NCI-H1105 (cell line): ENCODE measurements around the gene PTAR1.

Experiments
- DNase-seq: peaks from one replicate; lab custom pipeline; 2025; lab: John Stamatoyannopoulos, UW

PTAR1 gene

DNA sequence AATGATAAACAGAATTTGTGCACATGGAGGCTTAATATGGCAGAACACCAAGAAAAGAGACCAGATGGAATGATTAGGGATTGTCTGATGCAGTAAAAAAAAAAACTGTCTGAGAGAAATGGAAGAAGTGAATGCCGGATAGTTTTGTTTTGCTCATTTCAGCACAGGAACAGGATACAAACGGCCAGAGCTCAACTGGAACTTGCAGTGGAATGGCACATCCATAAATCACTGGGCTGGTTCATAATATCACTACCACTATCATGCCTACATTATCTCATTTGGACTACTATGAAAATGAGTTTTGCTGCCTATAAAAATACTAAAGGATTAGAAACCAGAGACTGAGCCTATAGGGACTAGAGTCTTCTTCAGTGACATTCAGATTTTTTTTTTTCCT lies 9.7 kb downstream of the PTAR1 start:
- no peak for DNase-seq

DNA sequence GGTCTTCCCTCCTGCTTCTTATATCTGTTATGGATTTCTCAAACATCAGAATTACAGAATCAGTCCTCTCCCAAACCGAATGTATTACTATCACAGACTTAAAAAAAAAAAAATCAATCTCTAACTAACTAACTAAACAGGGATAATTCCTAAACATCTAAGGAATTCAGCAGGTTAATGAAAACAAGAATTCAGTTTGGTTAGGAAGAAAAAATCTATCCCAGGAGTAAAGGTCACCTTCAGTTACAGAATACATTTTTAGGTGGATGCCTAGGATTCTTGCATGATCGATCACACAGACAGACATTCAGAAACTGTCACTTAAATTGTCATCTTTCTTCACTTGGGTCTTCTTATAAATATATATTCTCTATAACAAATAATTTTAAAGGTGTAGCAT lies 11.5 kb downstream of the PTAR1 start:
- DNase-seq = no peak

DNA sequence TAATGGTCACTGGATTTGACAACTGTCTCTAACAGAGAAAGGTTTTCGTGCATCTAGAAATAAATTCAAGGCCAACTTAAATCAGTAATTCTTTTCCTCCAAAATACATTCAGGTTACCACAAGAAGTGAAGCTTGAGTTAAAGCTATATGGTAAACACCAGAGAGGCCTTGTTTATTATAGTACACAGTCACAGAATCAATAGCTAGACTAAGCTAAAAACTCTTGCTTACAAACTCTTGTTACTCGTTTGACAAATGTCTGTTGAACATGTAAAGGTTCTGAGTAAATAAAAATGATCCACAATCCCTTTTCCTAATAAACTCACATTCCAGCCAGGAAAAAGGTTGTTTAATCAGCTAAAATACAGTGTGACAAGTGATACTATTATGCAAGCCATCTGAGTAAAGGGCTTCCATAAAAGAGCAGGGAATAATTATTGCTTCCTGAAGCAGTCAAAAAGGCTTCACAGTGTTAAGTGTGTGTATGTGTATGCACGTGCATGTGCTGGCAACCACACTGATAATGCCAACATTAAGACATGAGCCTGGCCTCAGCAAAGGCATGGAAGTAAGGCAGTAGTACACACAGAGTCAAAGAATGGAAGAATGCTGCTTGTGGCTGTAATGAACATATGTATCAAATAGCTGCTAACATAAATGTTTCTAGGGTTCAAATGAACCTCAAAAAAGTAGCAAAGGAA lies 12.8 kb downstream of the PTAR1 start:
- DNase-seq = no peak

- no peak for DNase-seq
Measured at GRCh38 chr9:69745716-69746437, 13.9 kb downstream of the PTAR1 start.

DNA sequence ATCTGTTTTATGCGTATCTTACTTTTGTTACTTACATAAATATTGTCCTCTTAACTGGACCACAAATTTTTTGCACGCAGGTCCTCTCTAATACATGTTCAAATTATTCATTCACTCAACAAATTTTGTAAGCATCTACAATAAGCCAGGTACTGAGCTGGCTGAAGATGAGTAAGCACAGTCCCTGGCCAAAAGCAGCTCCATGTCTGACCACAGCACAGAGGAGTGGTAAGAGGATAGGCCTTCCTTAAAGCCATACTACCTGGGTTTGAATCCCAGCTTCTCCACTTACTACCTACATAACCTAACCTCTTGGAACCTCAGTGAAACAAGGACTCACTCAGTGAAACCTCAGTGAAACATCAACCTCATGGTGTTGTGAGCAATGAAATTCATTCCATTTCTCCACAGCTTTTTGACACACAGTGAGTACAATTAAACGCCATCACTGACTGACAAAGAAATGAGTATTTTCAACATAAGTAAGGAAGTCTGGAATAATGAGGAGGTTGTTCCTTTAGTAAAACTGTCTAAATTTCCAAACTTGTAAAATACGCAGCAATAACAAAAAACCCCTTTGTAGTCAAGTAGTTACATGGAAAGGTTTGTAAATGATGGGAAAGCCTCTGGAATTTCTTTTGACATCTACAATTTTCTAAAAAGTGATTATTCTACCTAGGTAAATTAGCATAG lies 15.0 kb downstream of the PTAR1 start:
- no peak for DNase-seq

DNA sequence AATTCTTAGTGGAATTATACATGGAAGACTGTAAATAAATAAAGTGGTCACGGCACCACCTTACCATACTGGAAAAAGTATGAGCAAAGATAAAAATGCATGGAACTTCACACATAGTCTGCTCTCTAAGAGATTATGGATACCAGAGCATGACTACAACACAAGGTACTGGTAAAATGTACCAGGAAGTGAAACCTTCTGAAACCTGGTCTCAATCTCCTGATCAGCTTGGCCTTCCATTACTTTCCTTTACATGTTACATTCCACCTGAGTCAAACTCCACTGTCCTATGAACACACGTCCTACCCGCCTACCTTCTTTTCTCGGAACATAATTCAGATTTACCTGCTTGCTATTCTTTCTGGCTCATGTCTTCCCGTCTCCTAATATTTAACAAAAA lies 15.9 kb downstream of the PTAR1 start:
- no peak for DNase-seq

GRCh38 chr9:69740872-69741505 lies 18.8 kb downstream of the PTAR1 start:
- no peak for DNase-seq

- no peak for DNase-seq
Measured at GRCh38 chr9:69731348-69731747, 28.5 kb downstream of the PTAR1 start.

DNA sequence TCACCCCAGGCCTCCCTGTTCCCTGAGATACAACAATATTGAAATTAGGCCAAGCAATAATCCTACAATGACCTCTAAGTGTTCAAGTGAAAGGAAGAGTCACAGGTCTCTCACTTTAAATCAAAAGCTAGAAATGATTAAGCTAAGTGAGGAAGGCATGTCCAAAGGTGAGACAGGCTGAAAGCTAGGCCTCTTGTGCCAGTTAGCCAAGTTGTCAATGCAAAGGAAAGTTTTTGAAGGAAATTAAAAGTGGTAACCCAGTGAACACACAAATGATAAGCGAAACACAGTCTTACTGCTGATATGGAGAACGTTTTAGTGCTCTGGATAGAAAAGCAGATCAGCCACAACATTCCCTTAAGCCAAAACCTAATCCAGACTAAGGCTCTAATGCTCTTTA lies 39.8 kb downstream of the PTAR1 start:
- DNase-seq = no peak

DNA sequence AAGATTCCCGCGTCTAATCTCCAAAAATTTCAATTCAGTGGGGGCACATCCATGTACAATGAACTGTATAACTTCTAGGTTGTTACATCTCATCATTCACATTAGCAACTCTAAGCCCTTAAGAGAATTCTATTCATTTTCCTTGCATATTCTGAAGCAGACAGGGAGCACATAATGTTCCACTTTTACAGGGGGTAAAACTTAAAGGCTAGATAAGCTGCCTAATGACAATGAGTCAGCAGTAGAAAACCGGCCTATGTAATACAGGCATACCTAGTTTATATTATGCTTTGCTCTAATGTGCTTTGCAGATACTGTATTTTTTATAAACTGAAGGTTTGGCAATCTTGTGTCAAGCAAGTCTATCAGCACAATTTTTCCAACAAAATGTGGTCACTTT lies 40.4 kb downstream of the PTAR1 start:
- no peak for DNase-seq

- no peak for DNase-seq
Measured at GRCh38 chr9:69718218-69718617, 41.6 kb downstream of the PTAR1 start.

DNA sequence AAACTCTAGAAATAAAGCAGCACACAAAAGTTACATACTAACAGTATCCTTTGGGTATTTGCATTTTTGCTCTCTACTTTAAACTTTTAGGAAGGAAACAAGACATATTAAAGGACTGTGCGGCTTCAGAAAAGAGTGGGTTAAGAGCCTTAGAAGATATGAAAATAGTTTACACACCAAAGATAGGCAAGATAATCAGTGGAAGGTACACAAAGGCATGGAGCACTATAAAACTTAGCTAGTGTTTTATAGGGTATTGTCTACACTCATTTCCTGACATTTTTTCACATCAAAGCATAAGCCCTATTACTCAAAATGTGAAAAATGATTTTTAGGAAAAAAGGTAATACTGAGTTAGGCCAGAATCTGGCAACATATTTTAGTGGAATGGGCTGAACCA lies 44.0 kb downstream of the PTAR1 start:
- no peak for DNase-seq

DNA sequence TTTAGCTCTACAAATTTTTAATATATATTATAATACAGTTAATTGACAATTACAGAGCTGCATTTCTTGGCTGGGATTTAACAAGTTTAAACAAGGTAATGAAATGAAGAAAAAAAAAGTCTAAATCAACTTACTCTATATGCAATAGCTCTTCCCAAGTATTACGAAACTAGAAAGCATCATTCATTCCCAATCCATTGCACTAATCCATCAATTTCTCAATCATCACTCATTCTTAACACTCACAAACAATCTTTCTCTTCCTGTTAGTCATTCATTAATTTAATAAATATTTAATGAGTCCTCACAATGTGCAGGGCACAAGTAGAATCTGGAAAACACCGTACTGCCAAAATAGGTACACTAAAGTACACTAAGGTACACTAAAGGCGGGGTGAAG lies 44.7 kb downstream of the PTAR1 start:
- no peak for DNase-seq

- no peak for DNase-seq
Measured at GRCh38 chr9:69697475-69697874, 62.3 kb downstream of the PTAR1 start.

- DNase-seq = no peak
Measured at GRCh38 chr9:69696802-69697201, 63.0 kb downstream of the PTAR1 start.

GRCh38 chr9:69689991-69690538 lies 69.7 kb downstream of the PTAR1 start:
- DNase-seq = no peak

DNA sequence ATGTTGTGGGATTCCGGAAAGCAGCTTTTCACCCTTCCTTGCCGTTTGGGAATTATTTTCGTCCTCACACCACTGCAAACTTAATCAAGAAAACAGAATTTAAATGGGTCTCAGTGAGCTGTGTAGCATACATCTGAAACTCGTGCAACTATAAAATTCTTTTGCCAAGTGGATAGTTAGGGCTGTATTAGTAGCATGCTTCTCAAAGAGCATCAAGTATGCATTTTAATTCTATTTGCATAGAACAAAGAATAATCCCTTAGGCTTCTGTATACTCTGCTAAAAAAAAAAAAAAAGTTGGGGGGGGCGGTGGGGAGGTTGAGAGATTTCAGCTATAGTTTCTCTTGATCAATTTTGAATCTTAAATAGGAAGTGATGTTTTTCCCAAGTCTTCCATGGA lies 75.9 kb downstream of the PTAR1 start:
- DNase-seq = no peak

- no peak for DNase-seq
Measured at GRCh38 chr9:69678843-69679538, 80.8 kb downstream of the PTAR1 start.

- no peak for DNase-seq
Measured at GRCh38 chr9:69677931-69678330, 81.9 kb downstream of the PTAR1 start.

- no peak for DNase-seq
Measured at GRCh38 chr9:69675563-69675962, 84.2 kb downstream of the PTAR1 start.

GRCh38 chr9:69674716-69675438 lies 84.9 kb downstream of the PTAR1 start:
- no peak for DNase-seq
